Measurements from ENCODE around the gene CACNB4.

DNA sequence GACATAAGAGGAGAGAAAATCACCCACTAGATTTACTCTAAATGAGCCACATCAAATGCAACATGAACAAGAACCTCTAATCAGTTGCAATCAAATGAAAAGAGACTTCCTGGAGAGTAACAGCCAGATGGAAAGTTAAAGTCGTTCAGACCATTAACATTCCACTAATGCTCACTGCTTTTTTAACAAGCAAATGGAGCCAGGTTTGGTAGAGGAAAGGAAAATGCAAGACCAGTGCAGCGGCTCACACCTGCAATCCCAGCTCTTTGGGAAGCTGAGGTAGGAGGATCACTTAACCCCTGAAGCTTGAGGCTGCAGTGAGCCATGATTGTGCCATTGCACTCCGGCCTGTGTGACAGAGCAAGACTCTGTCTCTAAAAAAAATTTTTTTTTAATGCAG is 48.5 kb downstream of the CACNB4 start:
- TF ChIP-seq, protein P1, sequence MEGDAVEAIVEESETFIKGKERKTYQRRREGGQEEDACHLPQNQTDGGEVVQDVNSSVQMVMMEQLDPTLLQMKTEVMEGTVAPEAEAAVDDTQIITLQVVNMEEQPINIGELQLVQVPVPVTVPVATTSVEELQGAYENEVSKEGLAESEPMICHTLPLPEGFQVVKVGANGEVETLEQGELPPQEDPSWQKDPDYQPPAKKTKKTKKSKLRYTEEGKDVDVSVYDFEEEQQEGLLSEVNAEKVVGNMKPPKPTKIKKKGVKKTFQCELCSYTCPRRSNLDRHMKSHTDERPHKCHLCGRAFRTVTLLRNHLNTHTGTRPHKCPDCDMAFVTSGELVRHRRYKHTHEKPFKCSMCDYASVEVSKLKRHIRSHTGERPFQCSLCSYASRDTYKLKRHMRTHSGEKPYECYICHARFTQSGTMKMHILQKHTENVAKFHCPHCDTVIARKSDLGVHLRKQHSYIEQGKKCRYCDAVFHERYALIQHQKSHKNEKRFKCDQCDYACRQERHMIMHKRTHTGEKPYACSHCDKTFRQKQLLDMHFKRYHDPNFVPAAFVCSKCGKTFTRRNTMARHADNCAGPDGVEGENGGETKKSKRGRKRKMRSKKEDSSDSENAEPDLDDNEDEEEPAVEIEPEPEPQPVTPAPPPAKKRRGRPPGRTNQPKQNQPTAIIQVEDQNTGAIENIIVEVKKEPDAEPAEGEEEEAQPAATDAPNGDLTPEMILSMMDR (conservative IDR thresholded peaks at IDR 0.05; ENCODE audit: low read length): no peak
- TF ChIP-seq EZH2phosphoT487 (IDR thresholded peaks at IDR 0.05; ENCODE audit: borderline replicate concordance): no peak

Measured in Loucy (cell line).